ENCODE measurements around the gene MTR. TPM values are rescaled to one million over a fixed set of nuclear protein-coding genes. Genes with fewer than 3 reads are reported as not detected.

MTR gene
- total RNA-seq, 2 experiments from 2014 or later: 61.0 to 62.7 TPM

GRCh38 chr1:236921610-236922009 is 126.5 kb downstream of the MTR start:
- Mint-ChIP-seq H3K36me3 (peaks cover 7% of the 10 kb centered on the region), H3K9me3 (peaks cover 4% of the 10 kb centered on the region), H3K27me3 (peaks cover 4% of the 10 kb centered on the region), H3K4me1 (no peaks in the 10 kb centered on the region), H3K27ac (no peak overlapping the region), H3K4me3 (no peak overlapping the region)
- ATAC-seq (ENCODE audit: low read depth) (no peak), DNase-seq (no peak)
- POLR2A ChIA-PET: no interaction called here

GRCh38 chr1:236922190-236922589 is 127.1 kb downstream of the MTR start:
- peaks cover 1% of the 10 kb centered on the region for H3K9me3 Mint-ChIP-seq
- H3K4me3 Mint-ChIP-seq: no peak overlapping the region
- no peak for DNase-seq
- ATAC-seq (ENCODE audit: low read depth): no peak
- no peak overlapping the region for H3K27ac Mint-ChIP-seq
- peaks cover 4% of the 10 kb centered on the region for H3K27me3 Mint-ChIP-seq
- H3K36me3 Mint-ChIP-seq: peaks cover 5% of the 10 kb centered on the region
- H3K4me1 Mint-ChIP-seq: no peaks in the 10 kb centered on the region
- POLR2A ChIA-PET: no interaction called here

GRCh38 chr1:236925386-236925785 is 130.3 kb downstream of the MTR start:
- no peak overlapping the region for H3K27ac Mint-ChIP-seq
- DNase-seq: no peak
- POLR2A ChIA-PET: no interaction called here
- H3K36me3 Mint-ChIP-seq: no peaks in the 10 kb centered on the region
- H3K9me3 Mint-ChIP-seq: peaks cover 2% of the 10 kb centered on the region
- ATAC-seq (ENCODE audit: low read depth): no peak
- peaks cover 4% of the 10 kb centered on the region for H3K27me3 Mint-ChIP-seq
- H3K4me1 Mint-ChIP-seq: no peaks in the 10 kb centered on the region
- no peak overlapping the region for H3K4me3 Mint-ChIP-seq

GRCh38 chr1:236930503-236930902 is 135.4 kb downstream of the MTR start:
- POLR2A ChIA-PET: no interaction called here
- Mint-ChIP-seq H3K4me1 (no peaks in the 10 kb centered on the region), H3K27me3 (no peaks in the 10 kb centered on the region), H3K9me3 (peaks cover 2% of the 10 kb centered on the region), H3K4me3 (no peak overlapping the region), H3K36me3 (no peaks in the 10 kb centered on the region), H3K27ac (no peak overlapping the region)
- DNase-seq (no peak), ATAC-seq (ENCODE audit: low read depth) (no peak)

GRCh38 chr1:236938760-236939159 is 143.7 kb downstream of the MTR start:
- H3K27ac Mint-ChIP-seq: no peak overlapping the region
- no peaks in the 10 kb centered on the region for H3K36me3 Mint-ChIP-seq
- DNase-seq (no peak), ATAC-seq (ENCODE audit: low read depth) (no peak)
- H3K4me3 Mint-ChIP-seq: no peak overlapping the region
- H3K27me3 Mint-ChIP-seq: no peaks in the 10 kb centered on the region
- H3K9me3 Mint-ChIP-seq: no peaks in the 10 kb centered on the region
- POLR2A ChIA-PET: no interaction called here
- H3K4me1 Mint-ChIP-seq: no peaks in the 10 kb centered on the region

GRCh38 chr1:236942431-236942830 is 147.3 kb downstream of the MTR start:
- no peak overlapping the region for H3K4me3 Mint-ChIP-seq
- no peaks in the 10 kb centered on the region for H3K4me1 Mint-ChIP-seq
- H3K27ac Mint-ChIP-seq: no peak overlapping the region
- H3K27me3 Mint-ChIP-seq: no peaks in the 10 kb centered on the region
- no peaks in the 10 kb centered on the region for H3K36me3 Mint-ChIP-seq
- ATAC-seq (ENCODE audit: low read depth): no peak
- DNase-seq: no peak
- H3K9me3 Mint-ChIP-seq: no peaks in the 10 kb centered on the region
- POLR2A ChIA-PET: no interaction called here

GRCh38 chr1:236944556-236944955 is 149.5 kb downstream of the MTR start:
- no peaks in the 10 kb centered on the region for H3K9me3 Mint-ChIP-seq
- DNase-seq (no peak), ATAC-seq (ENCODE audit: low read depth) (no peak)
- no peak overlapping the region for H3K4me3 Mint-ChIP-seq
- no peaks in the 10 kb centered on the region for H3K27me3 Mint-ChIP-seq
- POLR2A ChIA-PET: no interaction called here
- no peaks in the 10 kb centered on the region for H3K4me1 Mint-ChIP-seq
- no peaks in the 10 kb centered on the region for H3K36me3 Mint-ChIP-seq
- H3K27ac Mint-ChIP-seq: no peak overlapping the region

- H3K36me3 Mint-ChIP-seq: no peaks in the 10 kb centered on the region
- H3K4me1 Mint-ChIP-seq: no peaks in the 10 kb centered on the region
- DNase-seq (no peak), ATAC-seq (ENCODE audit: low read depth) (no peak)
- no peak overlapping the region for H3K4me3 Mint-ChIP-seq
- no peaks in the 10 kb centered on the region for H3K27me3 Mint-ChIP-seq
- no peak overlapping the region for H3K27ac Mint-ChIP-seq
- H3K9me3 Mint-ChIP-seq: no peaks in the 10 kb centered on the region
- POLR2A ChIA-PET: no interaction called here
Measured at GRCh38 chr1:236945002-236945401, 149.9 kb downstream of the MTR start.

- no peak overlapping the region for H3K4me3 Mint-ChIP-seq
- H3K9me3 Mint-ChIP-seq: no peaks in the 10 kb centered on the region
- no peak overlapping the region for H3K27ac Mint-ChIP-seq
Measured at GRCh38 chr1:236947794-236948193, 152.7 kb downstream of the MTR start.

GRCh38 chr1:236948381-236948780 is 153.3 kb downstream of the MTR start:
- no peak overlapping the region for H3K4me3 Mint-ChIP-seq
- H3K27me3 Mint-ChIP-seq: no peaks in the 10 kb centered on the region
- DNase-seq (no peak), ATAC-seq (ENCODE audit: low read depth) (no peak)
- H3K9me3 Mint-ChIP-seq: no peaks in the 10 kb centered on the region
- POLR2A ChIA-PET: no interaction called here
- H3K4me1 Mint-ChIP-seq: no peaks in the 10 kb centered on the region
- no peak overlapping the region for H3K27ac Mint-ChIP-seq
- no peaks in the 10 kb centered on the region for H3K36me3 Mint-ChIP-seq

More at GRCh38 chr1:236947794-236948193, 152.7 kb downstream of the MTR start:
- ATAC-seq (ENCODE audit: low read depth): no peak
- Mint-ChIP-seq H3K36me3 (no peaks in the 10 kb centered on the region), H3K27me3 (no peaks in the 10 kb centered on the region), H3K4me1 (no peaks in the 10 kb centered on the region)
- POLR2A ChIA-PET: no interaction called here
- DNase-seq: no peak

- POLR2A ChIA-PET: interaction anchor here (0.7 kb wide), 1 partner anchor 13 kb away, joined by 3 read pairs; no protein-coding TSS in a partner anchor
- ATAC-seq (ENCODE audit: low read depth): no peak
- Mint-ChIP-seq H3K27ac (no peak overlapping the region), H3K9me3 (no peaks in the 10 kb centered on the region), H3K27me3 (no peaks in the 10 kb centered on the region), H3K4me1 (no peaks in the 10 kb centered on the region), H3K36me3 (no peaks in the 10 kb centered on the region), H3K4me3 (no peak overlapping the region)
- no peak for DNase-seq
Measured at GRCh38 chr1:236948996-236949395, 153.9 kb downstream of the MTR start.

GRCh38 chr1:236950365-236950764 is 155.3 kb downstream of the MTR start:
- H3K4me3 Mint-ChIP-seq: no peak overlapping the region
- no peaks in the 10 kb centered on the region for H3K9me3 Mint-ChIP-seq
- no peaks in the 10 kb centered on the region for H3K27me3 Mint-ChIP-seq
- DNase-seq (no peak), ATAC-seq (ENCODE audit: low read depth) (no peak)
- no peak overlapping the region for H3K27ac Mint-ChIP-seq
- POLR2A ChIA-PET: no interaction called here
- no peaks in the 10 kb centered on the region for H3K36me3 Mint-ChIP-seq
- no peaks in the 10 kb centered on the region for H3K4me1 Mint-ChIP-seq

GRCh38 chr1:236951672-236952071 is 156.6 kb downstream of the MTR start:
- ATAC-seq (ENCODE audit: low read depth) (no peak), DNase-seq (no peak)
- Mint-ChIP-seq H3K27me3 (no peaks in the 10 kb centered on the region), H3K4me1 (no peaks in the 10 kb centered on the region), H3K9me3 (no peaks in the 10 kb centered on the region), H3K36me3 (no peaks in the 10 kb centered on the region), H3K27ac (no peak overlapping the region), H3K4me3 (no peak overlapping the region)
- POLR2A ChIA-PET: no interaction called here

GRCh38 chr1:236952246-236953003 is 157.3 kb downstream of the MTR start:
- no peak overlapping the region for H3K4me3 Mint-ChIP-seq
- DNase-seq (no peak), ATAC-seq (ENCODE audit: low read depth) (no peak)
- H3K4me1 Mint-ChIP-seq: no peaks in the 10 kb centered on the region
- no peaks in the 10 kb centered on the region for H3K9me3 Mint-ChIP-seq
- POLR2A ChIA-PET: no interaction called here
- no peak overlapping the region for H3K27ac Mint-ChIP-seq
- H3K27me3 Mint-ChIP-seq: no peaks in the 10 kb centered on the region
- no peaks in the 10 kb centered on the region for H3K36me3 Mint-ChIP-seq
